Stimulated activated CD4-positive, alpha-beta T cell treated with anti-CD3 and anti-CD28 coated beads, TNF-alpha, amount 100 ng/mL, for 4 hours (primary cell): Measurements from ENCODE around the gene APBA2.

Experiments
- DNase-seq, 3 experiments: peaks; one replicate each; pipeline ENCODE4 v3.0.0-alpha.2; 2020; ENCODE audit warnings: low read depth in 3 of 3

Gene APBA2

GRCh38 chr15:28896951-28897350 is 11.2 kb downstream of the APBA2 start:
- no peak for DNase-seq

- no peak for DNase-seq
Measured at GRCh38 chr15:28897861-28898585, 12.2 kb downstream of the APBA2 start.

GRCh38 chr15:28899061-28899738 is 13.4 kb downstream of the APBA2 start:
- no peak for DNase-seq

DNA sequence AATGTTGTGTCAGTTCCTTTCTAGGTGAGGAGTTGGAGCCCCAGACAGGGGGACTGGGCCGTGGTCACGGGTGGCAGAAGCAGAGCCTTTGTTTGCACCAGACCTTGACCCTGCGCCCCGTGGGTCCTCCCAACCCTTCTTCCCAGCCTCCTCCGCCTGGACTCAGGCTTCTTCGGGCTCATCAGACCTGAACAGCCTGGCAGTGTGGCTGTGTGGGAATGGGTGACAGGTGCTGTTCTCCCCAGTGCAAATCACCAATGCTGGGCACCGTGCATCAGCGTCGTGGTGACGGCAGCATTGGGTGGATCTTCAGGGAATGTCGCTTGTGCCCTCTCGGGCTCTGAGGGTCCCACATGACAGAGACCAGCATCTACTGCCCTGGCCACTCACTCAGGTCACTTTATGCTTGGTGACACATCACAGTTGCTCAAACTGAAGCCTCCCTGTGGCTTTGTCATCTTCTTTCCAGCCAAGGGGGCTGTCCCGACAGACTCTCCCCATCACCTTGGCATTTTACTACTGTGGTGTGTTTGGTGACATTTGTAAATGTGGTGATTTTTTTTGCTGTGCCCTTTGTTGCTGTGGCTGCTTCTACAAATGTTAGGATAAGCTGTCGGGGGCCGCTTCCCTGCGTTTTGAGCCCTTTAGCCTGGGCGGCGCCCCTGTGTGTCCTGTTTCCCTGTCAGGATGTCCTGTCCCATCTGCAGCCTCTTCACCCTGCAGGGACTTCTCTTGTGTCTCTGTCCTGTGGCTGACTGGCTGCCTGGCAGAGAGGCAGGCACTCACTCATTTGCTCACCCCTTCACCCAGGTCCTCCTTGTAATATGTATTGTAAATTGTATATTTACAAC is 14.5 kb downstream of the APBA2 start:
- DNase-seq = no peak

DNA sequence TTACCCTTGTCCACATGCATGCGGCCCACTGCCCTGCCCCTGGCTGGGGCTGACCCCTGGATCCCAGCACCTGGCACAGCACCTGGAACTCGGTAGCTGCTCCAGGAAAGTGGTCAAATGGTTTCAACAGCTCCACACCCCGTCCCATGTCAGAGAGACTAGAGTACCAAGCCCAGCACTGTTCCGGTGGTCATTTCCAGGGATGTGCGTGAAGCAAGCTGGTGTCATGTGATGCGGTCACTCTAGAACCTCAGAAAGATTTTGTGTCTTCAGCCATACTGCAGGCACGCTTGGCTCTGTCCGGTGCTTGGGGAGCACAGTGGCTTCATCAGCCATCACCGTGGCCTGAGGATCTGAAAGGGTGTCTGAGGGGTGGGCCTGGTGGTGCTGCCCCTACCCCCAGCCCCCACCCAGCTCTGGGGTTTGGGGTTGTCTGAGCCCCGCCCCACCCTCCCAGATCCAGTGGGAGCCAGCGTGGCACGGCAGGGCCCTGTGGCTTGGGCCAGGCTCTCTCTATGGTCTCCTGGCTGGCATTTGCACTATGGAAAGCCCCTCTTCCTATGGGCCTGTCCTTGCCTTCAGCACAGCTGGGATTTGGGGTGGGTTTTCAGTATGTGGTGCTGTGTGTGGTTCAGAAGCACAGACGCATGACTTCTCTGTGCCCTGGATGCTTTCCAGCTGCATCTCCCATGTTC is 15.3 kb downstream of the APBA2 start:
- no peak for DNase-seq

DNA sequence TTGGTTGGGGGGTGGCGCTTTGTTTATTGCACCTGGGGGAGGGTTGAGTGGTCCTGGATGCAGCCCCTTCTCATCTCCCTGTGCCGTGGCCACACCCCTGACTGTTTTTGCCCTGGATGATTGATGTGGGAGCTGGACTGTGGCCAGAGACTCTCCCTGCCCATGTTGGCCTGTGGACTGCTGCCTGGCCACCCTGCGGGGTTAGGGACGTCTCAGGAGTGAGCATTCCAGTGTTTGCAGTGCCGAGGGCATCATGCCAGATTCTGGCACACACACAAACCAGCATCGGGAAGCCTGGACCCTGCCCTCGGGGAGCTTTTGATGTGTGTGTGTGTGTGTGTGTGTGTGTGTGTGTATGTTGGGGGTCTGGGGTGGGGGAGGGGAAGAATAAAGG is 15.8 kb downstream of the APBA2 start:
- no peak for DNase-seq

GRCh38 chr15:28901987-28902745 is 16.4 kb downstream of the APBA2 start:
- DNase-seq = no peak

DNA sequence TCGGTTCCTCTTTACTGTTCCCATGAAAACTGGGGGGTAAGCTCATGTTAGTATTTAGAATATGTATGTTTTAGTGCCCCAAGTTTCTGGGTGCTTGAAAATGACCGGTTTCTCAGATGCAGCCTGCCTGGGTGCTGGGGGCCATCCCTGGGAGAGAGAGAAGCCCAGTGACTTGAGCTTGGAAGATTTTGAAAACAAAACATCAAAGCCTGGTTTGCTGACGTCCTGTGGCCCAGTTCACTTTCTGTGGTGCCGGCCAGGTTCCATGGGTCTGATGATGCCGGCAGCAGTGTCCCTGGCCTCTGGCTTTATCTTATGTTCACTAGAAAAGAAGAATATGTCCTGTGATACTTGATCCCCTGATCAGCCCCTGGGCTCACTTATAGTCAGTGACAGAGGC is 17.1 kb downstream of the APBA2 start:
- no peak for DNase-seq

DNA sequence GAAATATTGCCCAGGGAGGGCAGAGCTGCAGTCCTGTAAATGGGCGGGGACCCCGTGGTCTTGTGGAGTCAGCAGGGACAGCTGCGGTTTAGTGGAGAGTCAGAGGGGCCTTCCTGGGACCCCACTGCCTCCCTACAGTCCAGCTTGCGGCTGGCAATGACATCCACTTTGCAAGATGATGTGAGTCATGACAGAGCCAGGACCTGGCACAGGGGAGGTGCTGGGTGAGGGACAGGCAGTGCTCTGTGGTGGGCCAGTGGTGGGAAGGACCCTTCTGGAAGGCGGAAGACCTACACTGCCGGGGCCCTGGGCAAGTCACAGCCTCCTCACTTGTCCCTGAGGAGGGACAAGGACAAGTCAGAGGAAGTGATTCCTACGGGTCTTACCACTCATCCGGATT is 17.8 kb downstream of the APBA2 start:
- no peak for DNase-seq

GRCh38 chr15:28904003-28904402 is 18.2 kb downstream of the APBA2 start:
- DNase-seq = no peak

DNA sequence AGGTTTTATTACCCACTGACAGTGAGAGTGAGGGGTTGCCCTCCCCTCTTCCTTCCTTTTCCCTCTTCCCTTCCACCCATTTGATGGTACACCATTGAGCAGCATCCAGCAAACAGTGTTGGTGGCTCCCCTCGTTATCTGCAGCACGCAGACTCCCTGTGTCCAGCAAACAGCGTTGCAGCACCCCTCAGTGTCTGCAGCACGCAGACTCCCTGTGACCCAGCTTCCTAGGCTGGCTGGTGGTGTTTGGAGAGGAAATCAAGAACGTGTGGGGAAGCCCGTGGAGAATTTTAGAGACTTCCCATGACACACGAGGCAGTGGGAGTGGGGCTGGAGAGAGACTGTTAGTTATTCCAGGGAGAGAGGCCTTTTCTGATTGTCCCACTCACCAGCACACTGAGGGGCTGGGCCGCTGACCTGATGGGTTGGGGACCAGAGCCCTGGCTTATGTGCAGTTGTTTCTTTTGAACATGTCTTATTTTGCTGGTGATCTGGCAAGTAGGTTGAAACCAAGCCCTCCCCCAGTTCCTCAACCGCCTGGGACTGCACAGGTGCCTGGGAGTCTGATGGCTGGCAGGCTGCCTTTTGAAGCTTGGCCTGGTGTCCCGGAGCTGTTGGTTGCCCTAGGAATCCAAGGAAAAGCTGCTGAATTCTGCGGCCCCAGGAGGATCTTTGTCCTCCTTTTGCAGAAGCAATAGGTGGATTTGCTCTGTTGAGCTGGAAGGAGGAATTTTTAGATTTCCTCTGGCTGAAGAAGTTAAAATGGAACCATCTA is 19.0 kb downstream of the APBA2 start:
- no peak for DNase-seq

DNA sequence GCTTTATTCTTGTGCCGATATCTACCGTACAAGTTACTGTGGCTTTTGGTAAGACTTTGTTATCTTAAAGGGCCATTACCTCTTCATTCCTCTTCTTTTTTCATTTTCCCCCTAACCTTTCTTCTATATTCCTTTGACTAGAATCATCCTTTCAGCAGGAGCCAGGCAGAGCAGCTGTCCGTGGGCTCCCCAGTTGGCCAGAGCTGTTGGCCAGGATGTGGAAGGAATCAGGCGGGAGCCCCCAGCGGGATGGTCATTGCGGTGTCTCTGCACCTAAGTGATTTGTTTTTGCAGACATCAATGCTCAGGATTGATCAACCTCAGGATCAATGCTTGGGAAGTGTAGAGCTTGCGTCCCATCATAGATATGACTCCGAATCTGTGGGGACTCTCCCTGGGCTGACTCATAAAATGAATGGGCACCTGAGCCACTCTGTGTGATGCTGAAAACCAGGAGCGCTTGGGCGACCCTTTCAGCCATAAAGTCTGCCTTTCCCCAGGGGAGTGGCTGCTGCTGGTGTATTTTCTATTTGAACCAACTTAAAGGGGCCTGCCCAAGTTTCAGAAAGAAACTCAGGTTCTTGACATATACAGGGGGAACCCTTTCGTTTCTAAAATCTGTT is 21.7 kb downstream of the APBA2 start:
- no peak for DNase-seq

GRCh38 chr15:28909958-28910500 is 24.3 kb downstream of the APBA2 start:
- no peak for DNase-seq

- DNase-seq = no peak
Measured at GRCh38 chr15:28911310-28911931, 25.6 kb downstream of the APBA2 start.

- no peak for DNase-seq
Measured at GRCh38 chr15:28912422-28912821, 26.6 kb downstream of the APBA2 start.

DNA sequence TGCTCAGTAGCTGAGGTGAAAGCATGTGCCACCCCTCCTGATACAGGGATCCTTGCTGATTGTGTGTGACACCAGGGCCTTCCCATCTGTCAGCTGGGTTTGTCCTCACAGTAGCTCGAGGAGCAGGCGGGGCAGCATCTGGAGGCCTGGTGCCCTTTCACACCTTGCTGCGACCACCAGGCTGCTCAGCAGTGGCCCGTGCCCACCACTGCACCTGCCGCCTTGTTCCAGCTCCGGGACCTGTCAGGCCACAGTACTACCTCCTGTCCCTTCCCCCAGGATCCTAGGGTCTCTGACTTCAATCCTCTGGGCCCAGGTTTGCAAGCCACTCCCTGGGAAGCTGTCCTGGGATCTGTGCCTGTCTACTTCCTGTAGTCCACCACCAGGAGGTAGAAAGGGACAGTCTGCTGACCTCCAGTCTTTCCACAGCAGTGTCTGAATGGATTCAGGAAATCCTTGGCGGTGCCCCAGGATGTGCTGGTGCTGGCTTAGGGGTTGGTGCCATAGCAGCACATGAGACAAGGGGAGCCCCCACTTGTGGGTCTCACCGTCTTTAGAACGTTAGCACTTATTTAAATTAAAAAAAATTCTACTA is 27.5 kb downstream of the APBA2 start:
- no peak for DNase-seq

- no peak for DNase-seq
Measured at GRCh38 chr15:28914046-28914445, 28.3 kb downstream of the APBA2 start.

- DNase-seq = no peak
Measured at GRCh38 chr15:28914483-28915023, 28.8 kb downstream of the APBA2 start.
